HCT116 (cell line): ENCODE measurements around the gene APBB2. TPM values are rescaled to one million over a fixed set of nuclear protein-coding genes. Genes with fewer than 3 reads are reported as not detected.

Experiments used
- ATAC-seq: fragments of 200-7000 bp; cut with Tn5 transposase; 2 replicates; pipeline ENCODE4 v1.9.1; 2020; ENCODE audit warnings: mild to moderate bottlenecking, moderate library complexity
- BruUV-seq: library from RNA; stranded (reverse); fragments of 400-500 nt; replicated peaks from 2 replicates; lab custom pipeline; 2021; lab: Mats Ljungman, UMichigan
- CTCF ChIA-PET: fragments of 300-600 bp; sonication (Branson Sonifier 250); formaldehyde crosslinking; loops from one replicate; lab custom pipeline; 2021; ENCODE audit warnings: antibody characterized with exemption; lab: Charles Lee
- POLR2A ChIA-PET: fragments of 300-600, 350-600 bp; sonication (Branson Sonifier 250); formaldehyde crosslinking; loops from one replicate; lab custom pipeline; 2021; ENCODE audit warnings: antibody characterized with exemption; lab: Charles Lee
- RAD21 ChIA-PET, 2 experiments: fragments of 300-600 bp; sonication (Branson Sonifier 250); formaldehyde crosslinking; loops; one replicate each; lab custom pipeline; 2023; ENCODE audit warnings: low total read pairs in 2 of 2; ENCODE audit not compliant: uncharacterized antibody in 2 of 2, unreplicated experiment in 2 of 2, low non-redundant PET in 1 of 2; lab: Charles Lee
- DNase-seq: peaks from one replicate; pipeline ENCODE4 v3.0.0-alpha.2; 2010; ENCODE audit warnings: low read depth, low spot score
- H2AFZ ChIP-seq: fragments of 200-600 bp; shearing (Covaris generic), sonication (generic); 2 replicates; pipeline ENCODE4 v1.6.1; 2017; ENCODE audit warnings: low read depth, mixed run types, mixed read lengths, antibody characterized with exemption, low read length; ENCODE audit not compliant: poor library complexity, severe bottlenecking
- H3K27ac ChIP-seq: 2 replicates; pipeline ENCODE4 v1.5.1; 2012; ENCODE audit warnings: low read depth, low read length
- H3K27me3 ChIP-seq: fragments of 200-600 bp; sonication (generic); 2 replicates; pipeline ENCODE4 v1.6.1; 2016; ENCODE audit warnings: mixed run types, low read length, mixed read lengths; ENCODE audit not compliant: insufficient read depth
- H3K36me3 ChIP-seq, 2 experiments: fragments of 200-500 bp in 1 of 2; fragments of 200-600 bp in 1 of 2; sonication (Bioruptor generic) in 1 of 2; sonication (generic) in 1 of 2; 2 replicates each; pipeline versions ENCODE4 v1.5.1 to v1.6.1; 2014 to 2016; ENCODE audit warnings: low read length in 2 of 2, inconsistent platforms in 1 of 2, mixed read lengths in 1 of 2, mixed run types in 1 of 2; ENCODE audit not compliant: insufficient read depth in 2 of 2, control insufficient read depth in 1 of 2
- H3K4me1 ChIP-seq, 2 experiments: fragments of 200-600 bp in 1 of 2; sonication (generic) in 1 of 2; 2 replicates each; pipeline versions ENCODE4 v1.5.1 to v1.6.1; 2012 to 2017; ENCODE audit warnings: low read length in 2 of 2, inconsistent platforms in 1 of 2, mild to moderate bottlenecking in 1 of 2, mixed read lengths in 1 of 2, mixed run types in 1 of 2, moderate library complexity in 1 of 2; ENCODE audit not compliant: insufficient read depth in 2 of 2, control insufficient read depth in 1 of 2
- H3K4me2 ChIP-seq: fragments of 200-600 bp; sonication (generic); 2 replicates; pipeline ENCODE4 v1.6.1; 2017; ENCODE audit warnings: mixed run types, low read length, mixed read lengths
- H3K4me3 ChIP-seq, 2 experiments: fragments of 200-600 bp in 1 of 2; sonication (generic) in 1 of 2; replicated peaks in 1 of 2; 2 replicates each; pipeline ENCODE4 v1.5.1; 2011 to 2016; ENCODE audit warnings: low read length in 2 of 2, control low read depth in 1 of 2, low read depth in 1 of 2, mild to moderate bottlenecking in 1 of 2, mixed read lengths in 1 of 2, mixed run types in 1 of 2
- H3K79me2 ChIP-seq: fragments of 200-600 bp; sonication (generic); 2 replicates; pipeline ENCODE4 v1.6.1; 2017; ENCODE audit warnings: mild to moderate bottlenecking, mixed run types, low read length, moderate library complexity, mixed read lengths; ENCODE audit not compliant: insufficient read depth
- H3K9ac ChIP-seq: fragments of 200-600 bp; sonication (generic); 2 replicates; pipeline ENCODE4 v1.6.1; 2016; ENCODE audit warnings: low read length, mixed read lengths
- H3K9me2 ChIP-seq: fragments of 200-600 bp; sonication (generic), shearing (Covaris generic); 2 replicates; pipeline ENCODE4 v1.6.1; 2017; ENCODE audit warnings: mixed run types, mild to moderate bottlenecking, moderate library complexity; ENCODE audit not compliant: insufficient read depth
- H3K9me3 ChIP-seq, 2 experiments: fragments of 200-500 bp in 1 of 2; fragments of 200-600 bp in 1 of 2; sonication (Bioruptor generic) in 1 of 2; sonication (generic) in 1 of 2; 2 replicates each; pipeline ENCODE4 v1.6.1; 2014 to 2017; ENCODE audit warnings: low read length in 2 of 2, mixed read lengths in 2 of 2, inconsistent platforms in 1 of 2, low read depth in 1 of 2, mild to moderate bottlenecking in 1 of 2, mixed run types in 1 of 2, moderate library complexity in 1 of 2; ENCODE audit not compliant: control insufficient read depth in 1 of 2, insufficient read depth in 1 of 2
- H4K20me1 ChIP-seq: fragments of 200-600 bp; sonication (generic), shearing (Covaris generic); 2 replicates; pipeline ENCODE4 v1.6.1; 2017; ENCODE audit warnings: mixed run types, mild to moderate bottlenecking, moderate library complexity; ENCODE audit not compliant: insufficient read depth
- CBX3 ChIP-seq: IDR thresholded peaks from 2 replicates; pipeline ENCODE4 v1.6.1; 2012; ENCODE audit warnings: low read depth
- ELF1 ChIP-seq: IDR thresholded peaks from 2 replicates; pipeline ENCODE4 v1.6.1; 2012; ENCODE audit warnings: low read depth, borderline replicate concordance
- EZH2 ChIP-seq: fragments of 200-600 bp; sonication (generic); IDR thresholded peaks from 2 replicates; pipeline ENCODE4 v1.6.1; 2017; ENCODE audit warnings: antibody characterized with exemption, mixed run types
- EZH2phosphoT487 ChIP-seq: fragments of 200-600 bp; IDR thresholded peaks from 2 replicates; pipeline ENCODE4 v1.6.1; 2018; ENCODE audit warnings: antibody characterized with exemption, borderline replicate concordance
- FOSL1 ChIP-seq: IDR thresholded peaks from 2 replicates; pipeline ENCODE4 v1.6.1; 2012; ENCODE audit warnings: low read depth
- POLR2A ChIP-seq: IDR thresholded peaks from 2 replicates; pipeline ENCODE4 v1.7.0; 2011; ENCODE audit warnings: borderline replicate concordance; ENCODE audit not compliant: insufficient read depth, insufficient read length; ENCODE audit errors: extremely low read depth
- SIN3A ChIP-seq: IDR thresholded peaks from 2 replicates; pipeline ENCODE4 v1.6.1; 2012; ENCODE audit warnings: low read depth
- TCF7L2 ChIP-seq: IDR thresholded peaks from 2 replicates; pipeline ENCODE4 v1.7.0; 2011; ENCODE audit warnings: borderline replicate concordance, inconsistent platforms; ENCODE audit not compliant: insufficient read depth, insufficient read length; ENCODE audit errors: extremely low read depth
- ZFX ChIP-seq: fragments of 450-650 bp; IDR thresholded peaks from 2 replicates; pipeline ENCODE4 v1.6.1; 2017
- ZNF274 ChIP-seq: fragments of 200-500 bp; sonication (Bioruptor generic); IDR thresholded peaks from 2 replicates; pipeline ENCODE4 v1.6.1; 2014; ENCODE audit warnings: mild to moderate bottlenecking, low read depth, low read length, inconsistent platforms
- intact Hi-C: fragments of 100-400 bp; cut with micrococcal nuclease; formaldehyde crosslinking; loops from 2 replicates; pipeline ENCODE4 v1.10.0; 2022
- total RNA-seq: library from RNA; stranded (reverse); gene quantifications from one replicate; pipeline ENCODE4 v1.2.1, GENCODE V29; 2021; ENCODE audit not compliant: unreplicated experiment
- TF ChIP-seq, protein P1 (sequence below), 3 experiments: fragments of 200-600 bp in 1 of 3; sonication (generic) in 1 of 3; IDR thresholded peaks in 2 of 3; conservative IDR thresholded peaks in 1 of 3; 2 replicates each; pipeline ENCODE4 v1.5.1; 2012 to 2017; ENCODE audit warnings: low read depth in 2 of 3, low read length in 2 of 3, antibody characterized with exemption in 1 of 3, borderline replicate concordance in 1 of 3, control low read depth in 1 of 3, mild to moderate bottlenecking in 1 of 3, mixed read lengths in 1 of 3, mixed run types in 1 of 3, moderate library complexity in 1 of 3; ENCODE audit not compliant: insufficient read depth in 1 of 3

Gene APBB2
- total RNA-seq, 1 experiment from 2014 or later: 72.5 TPM

DNA sequence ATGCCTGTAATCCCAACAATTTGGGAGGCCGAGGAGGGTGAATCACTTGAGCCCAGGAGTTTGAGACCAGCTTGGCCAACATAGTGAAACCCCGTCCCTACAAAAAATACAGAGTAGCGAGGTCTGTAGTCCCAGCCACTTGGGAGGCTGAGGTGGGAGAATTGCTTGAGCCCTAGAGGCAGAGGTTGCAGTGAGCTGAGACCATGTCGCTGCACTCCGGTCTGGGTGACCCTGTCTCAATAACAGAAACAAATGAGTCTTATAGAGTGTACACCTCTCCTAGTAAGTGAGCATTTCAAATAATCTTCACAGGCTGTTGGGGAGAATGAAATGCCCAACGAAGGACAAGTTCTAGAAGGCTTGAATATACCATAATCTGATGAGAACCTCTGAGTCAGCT lies 47.9 kb upstream of the APBB2 start:
- intact Hi-C loops: no loop called here
- no TSS peak for BruUV-seq
- ChIA-PET POLR2A (no interaction called here), CTCF (no interaction called here)
- Histone ChIP-seq H4K20me1 (no peaks in the 10 kb centered on the region), H3K4me1 (peaks cover 0 to 8% of the 10 kb centered on the region in 2 experiments; a peak in 2 of 4 replicates), H3K4me2 (no peak overlapping the region), H3K36me3 (no peaks in the 10 kb centered on the region), H3K4me3 (no peak overlapping the region), H3K79me2 (no peaks in the 10 kb centered on the region), H3K9me3 (no peaks in the 10 kb centered on the region)
- ATAC-seq (no peak), DNase-seq (no peak)
- TF ChIP-seq POLR2A: no peak
- no peak for TF ChIP-seq CBX3
- no peak for TF ChIP-seq SIN3A
- TF ChIP-seq, protein P1, sequence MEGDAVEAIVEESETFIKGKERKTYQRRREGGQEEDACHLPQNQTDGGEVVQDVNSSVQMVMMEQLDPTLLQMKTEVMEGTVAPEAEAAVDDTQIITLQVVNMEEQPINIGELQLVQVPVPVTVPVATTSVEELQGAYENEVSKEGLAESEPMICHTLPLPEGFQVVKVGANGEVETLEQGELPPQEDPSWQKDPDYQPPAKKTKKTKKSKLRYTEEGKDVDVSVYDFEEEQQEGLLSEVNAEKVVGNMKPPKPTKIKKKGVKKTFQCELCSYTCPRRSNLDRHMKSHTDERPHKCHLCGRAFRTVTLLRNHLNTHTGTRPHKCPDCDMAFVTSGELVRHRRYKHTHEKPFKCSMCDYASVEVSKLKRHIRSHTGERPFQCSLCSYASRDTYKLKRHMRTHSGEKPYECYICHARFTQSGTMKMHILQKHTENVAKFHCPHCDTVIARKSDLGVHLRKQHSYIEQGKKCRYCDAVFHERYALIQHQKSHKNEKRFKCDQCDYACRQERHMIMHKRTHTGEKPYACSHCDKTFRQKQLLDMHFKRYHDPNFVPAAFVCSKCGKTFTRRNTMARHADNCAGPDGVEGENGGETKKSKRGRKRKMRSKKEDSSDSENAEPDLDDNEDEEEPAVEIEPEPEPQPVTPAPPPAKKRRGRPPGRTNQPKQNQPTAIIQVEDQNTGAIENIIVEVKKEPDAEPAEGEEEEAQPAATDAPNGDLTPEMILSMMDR (IDR thresholded peaks at IDR 0.05 in 2 of 3, conservative IDR thresholded peaks at IDR 0.05 in 1 of 3; ENCODE audit: borderline replicate concordance in 1 of 3, insufficient read depth in 1 of 3, low read depth in 2 of 3, low read length in 2 of 3): no peak
- no peak for TF ChIP-seq ZNF274
- no peak for TF ChIP-seq TCF7L2
- no peak for TF ChIP-seq EZH2
- no peak for TF ChIP-seq ELF1
- no peak for TF ChIP-seq FOSL1
- no peak for TF ChIP-seq EZH2phosphoT487
- no peak for TF ChIP-seq ZFX
- TF ChIP-seq, all 23 proteins: peak for 0
- no peak overlapping the region for H3K27ac ChIP-seq
- no peak overlapping the region for H3K9ac ChIP-seq
- H3K9me2 ChIP-seq: no peaks in the 10 kb centered on the region
- RAD21 ChIA-PET: no interaction called here
- no peaks in the 10 kb centered on the region for H3K27me3 ChIP-seq
- H2AFZ ChIP-seq: no peak overlapping the region
